Uterus (tissue), 2 donors: ENCODE measurements around the gene DDX20.

Experiments used
- POLR2A ChIP-seq, 2 donors: fragments of 450-650 bp; IDR thresholded peaks; one replicate each; pipeline ENCODE4 v1.6.1; 2016; ENCODE audit warnings: antibody characterized with exemption in 2 of 2, mild to moderate bottlenecking in 1 of 2, moderate library complexity in 1 of 2
- TF ChIP-seq, protein P1 (sequence below), 4 experiments: fragments of 200-600 bp in 2 of 4; fragments of 450-650 bp in 2 of 4; sonication (generic) in 2 of 4; IDR thresholded peaks; one replicate each; pipeline ENCODE4 v1.5.1; 2016 to 2019; ENCODE audit warnings: antibody characterized with exemption in 4 of 4, mild to moderate bottlenecking in 2 of 4, moderate library complexity in 1 of 4

DNA sequence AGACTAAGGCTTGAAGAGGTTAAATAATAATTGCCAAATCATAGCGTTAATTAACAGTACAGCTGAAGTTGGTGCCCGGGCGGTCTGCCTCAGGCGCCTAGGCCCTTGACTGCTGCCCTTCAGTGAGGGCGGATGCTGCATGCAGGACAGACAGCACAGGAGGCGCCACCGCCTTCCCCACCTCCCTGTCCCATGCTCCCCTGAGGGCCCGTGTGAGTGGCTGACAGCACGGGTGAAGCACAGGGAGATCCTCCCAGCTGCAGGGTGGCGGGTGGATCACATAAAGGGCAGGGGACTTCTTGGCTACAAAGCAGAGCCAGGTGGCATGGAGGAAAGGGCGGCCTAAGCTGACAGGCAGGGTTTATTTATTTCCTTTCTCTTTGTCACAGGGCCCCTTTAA, 49.1 kb downstream of the DDX20 start:
- no peak for TF ChIP-seq POLR2A (IDR thresholded peaks at IDR 0.05)
- TF ChIP-seq, protein P1, sequence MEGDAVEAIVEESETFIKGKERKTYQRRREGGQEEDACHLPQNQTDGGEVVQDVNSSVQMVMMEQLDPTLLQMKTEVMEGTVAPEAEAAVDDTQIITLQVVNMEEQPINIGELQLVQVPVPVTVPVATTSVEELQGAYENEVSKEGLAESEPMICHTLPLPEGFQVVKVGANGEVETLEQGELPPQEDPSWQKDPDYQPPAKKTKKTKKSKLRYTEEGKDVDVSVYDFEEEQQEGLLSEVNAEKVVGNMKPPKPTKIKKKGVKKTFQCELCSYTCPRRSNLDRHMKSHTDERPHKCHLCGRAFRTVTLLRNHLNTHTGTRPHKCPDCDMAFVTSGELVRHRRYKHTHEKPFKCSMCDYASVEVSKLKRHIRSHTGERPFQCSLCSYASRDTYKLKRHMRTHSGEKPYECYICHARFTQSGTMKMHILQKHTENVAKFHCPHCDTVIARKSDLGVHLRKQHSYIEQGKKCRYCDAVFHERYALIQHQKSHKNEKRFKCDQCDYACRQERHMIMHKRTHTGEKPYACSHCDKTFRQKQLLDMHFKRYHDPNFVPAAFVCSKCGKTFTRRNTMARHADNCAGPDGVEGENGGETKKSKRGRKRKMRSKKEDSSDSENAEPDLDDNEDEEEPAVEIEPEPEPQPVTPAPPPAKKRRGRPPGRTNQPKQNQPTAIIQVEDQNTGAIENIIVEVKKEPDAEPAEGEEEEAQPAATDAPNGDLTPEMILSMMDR (IDR thresholded peaks at IDR 0.05), result no peak
